A549 (cell line): ENCODE measurements around the gene QARS1. TPM values are rescaled to one million over a fixed set of nuclear protein-coding genes. Genes with fewer than 3 reads are reported as not detected.

Source experiments
- ATAC-seq, 2 experiments: fragments of 200-7000 bp in 1 of 2; fragments of >200 bp in 1 of 2; cut with Nextera tagmentation in 1 of 2; cut with Tn5 transposase in 1 of 2; 3 replicates each; pipeline versions ENCODE4 v1.8.0 to v1.9.1; 2018 to 2020; ENCODE audit warnings: mild to moderate bottlenecking in 1 of 2, moderate library complexity in 1 of 2
- CTCF ChIA-PET: fragments of 300-600 bp; sonication (Branson Sonifier 250); formaldehyde crosslinking; extraction: SDS; loops from one replicate; lab custom pipeline; 2021; ENCODE audit warnings: antibody characterized with exemption, inconsistent platforms; lab: Yijun Ruan, JAX
- POLR2A ChIA-PET: fragments of 350-600 bp; formaldehyde crosslinking; extraction: SDS; loops from one replicate; lab custom pipeline; 2021; ENCODE audit warnings: antibody characterized with exemption, inconsistent platforms; lab: Yijun Ruan, JAX
- DNase-seq, 2 experiments: peaks; one replicate each; pipeline versions ENCODE4 v3.0.0 to v3.0.0-alpha.2; 2011 to 2016; ENCODE audit warnings: low read depth in 1 of 2, low spot score in 1 of 2
- FAIRE-seq: peaks from 2 replicates; lab custom pipeline; 2011; peaks lifted over from hg19 to GRCh38; lab: Jason Lieb, UNC
- H3K27ac ChIP-seq, 2 experiments: fragments of >200 bp; sonication (Bioruptor Twin); formaldehyde crosslinking; 3 replicates each; pipeline ENCODE4 v1.5.1; 2016 to 2017
- H3K4me1 ChIP-seq: fragments of >200 bp; sonication (Bioruptor Twin); formaldehyde crosslinking; 3 replicates; pipeline ENCODE4 v1.6.1; 2016
- H3K4me2 ChIP-seq: fragments of >200 bp; sonication (Bioruptor Twin); formaldehyde crosslinking; 3 replicates; pipeline ENCODE4 v1.6.1; 2016
- H3K4me3 ChIP-seq: fragments of >200 bp; sonication (Bioruptor Twin); formaldehyde crosslinking; 3 replicates; pipeline ENCODE4 v1.5.1; 2016
- H3K9me3 ChIP-seq: fragments of >200 bp; sonication (Bioruptor Twin); formaldehyde crosslinking; 3 replicates; pipeline ENCODE4 v1.6.1; 2016
- CBX8 ChIP-seq: fragments of 200-600 bp; sonication (generic); IDR thresholded peaks from 2 replicates; pipeline ENCODE4 v1.6.1; 2016
- CHD4 ChIP-seq: fragments of 200-600 bp; sonication (generic); IDR thresholded peaks from 2 replicates; pipeline ENCODE4 v1.6.1; 2016; ENCODE audit warnings: antibody characterized with exemption, mild to moderate bottlenecking, borderline replicate concordance
- EHF ChIP-seq: fragments of 250-450 bp; sonication (Bioruptor Pico); IDR thresholded peaks from 2 replicates; pipeline ENCODE4 v1.5.0; 2020; ENCODE audit warnings: mild to moderate bottlenecking
- EHMT2 ChIP-seq: fragments of 200-600 bp; sonication (generic); IDR thresholded peaks from 2 replicates; pipeline ENCODE4 v1.6.1; 2016; ENCODE audit warnings: antibody characterized with exemption, low read depth, mild to moderate bottlenecking, moderate library complexity
- EP300 ChIP-seq, 2 experiments: fragments of >200 bp; sonication (Bioruptor Twin); formaldehyde crosslinking; IDR thresholded peaks; 2 replicates in 1 of 2; 3 replicates in 1 of 2; pipeline ENCODE4 v1.6.1; 2016 to 2017
- FOSB ChIP-seq: fragments of 250-450 bp; sonication (Bioruptor Pico); IDR thresholded peaks from 2 replicates; pipeline ENCODE4 v1.5.0; 2020; ENCODE audit warnings: mild to moderate bottlenecking, moderate library complexity
- FOXS1 ChIP-seq: fragments of 250-450 bp; sonication (Bioruptor Pico); IDR thresholded peaks from 2 replicates; pipeline ENCODE4 v1.5.0; 2020; ENCODE audit warnings: mild to moderate bottlenecking, moderate library complexity
- HOXB5 ChIP-seq: fragments of 250-450 bp; sonication (Bioruptor Pico); IDR thresholded peaks from 2 replicates; pipeline ENCODE4 v1.5.0; 2020; ENCODE audit warnings: mild to moderate bottlenecking, moderate library complexity
- JUNB ChIP-seq: fragments of >200 bp; sonication (Bioruptor Twin); formaldehyde crosslinking; IDR thresholded peaks from 2 replicates; pipeline ENCODE4 v1.6.1; 2016
- KDM1A ChIP-seq: fragments of 200-600 bp; sonication (generic); IDR thresholded peaks from 2 replicates; pipeline ENCODE4 v1.6.1; 2016; ENCODE audit warnings: low read depth, mild to moderate bottlenecking
- KDM5A ChIP-seq: fragments of 200-600 bp; sonication (generic); IDR thresholded peaks from 2 replicates; pipeline ENCODE4 v1.6.1; 2016; ENCODE audit warnings: antibody characterized with exemption, mild to moderate bottlenecking
- MAZ ChIP-seq: fragments of 150-350 bp; IDR thresholded peaks from 2 replicates; pipeline ENCODE4 v1.6.1; 2014; ENCODE audit warnings: antibody characterized with exemption, low read depth, low read length, borderline replicate concordance
- NFE2L2 ChIP-seq: fragments of 150-350 bp; conservative IDR thresholded peaks from 2 replicates; pipeline ENCODE4 v1.6.1; 2014; ENCODE audit warnings: low read length
- POLR2A ChIP-seq: IDR thresholded peaks from 2 replicates; pipeline ENCODE4 v1.6.1; 2012; ENCODE audit warnings: mild to moderate bottlenecking, low read length
- RARB ChIP-seq: fragments of 250-450 bp; sonication (Bioruptor Pico); IDR thresholded peaks from 2 replicates; pipeline ENCODE4 v1.8.0; 2021; ENCODE audit warnings: mild to moderate bottlenecking, moderate library complexity
- RCOR1 ChIP-seq: fragments of 150-350 bp; IDR thresholded peaks from 2 replicates; pipeline ENCODE4 v1.6.1; 2014; ENCODE audit warnings: antibody characterized with exemption, low read length, low read depth
- REST ChIP-seq: fragments of 200-600 bp; sonication (generic); IDR thresholded peaks from 2 replicates; pipeline ENCODE4 v1.6.1; 2016; ENCODE audit warnings: antibody characterized with exemption, mild to moderate bottlenecking, moderate library complexity
- SREBF2 ChIP-seq: fragments of 450-650 bp; IDR thresholded peaks from 2 replicates; pipeline ENCODE4 v1.6.1; 2014; ENCODE audit warnings: mild to moderate bottlenecking, moderate library complexity
- TP53 ChIP-seq: fragments of 250-450 bp; sonication (Bioruptor Pico); IDR thresholded peaks from 2 replicates; pipeline ENCODE4 v1.5.0; 2021; ENCODE audit warnings: mild to moderate bottlenecking, moderate library complexity
- USF2 ChIP-seq: fragments of 450-650 bp; IDR thresholded peaks from 2 replicates; pipeline ENCODE4 v1.6.1; 2014; ENCODE audit warnings: antibody characterized with exemption
- ZC3H11A ChIP-seq: fragments of 450-650 bp; IDR thresholded peaks from 2 replicates; pipeline ENCODE4 v1.6.1; 2014; ENCODE audit warnings: antibody characterized with exemption, mild to moderate bottlenecking
- ZFP36 ChIP-seq: fragments of 450-650 bp; IDR thresholded peaks from 2 replicates; pipeline ENCODE4 v1.6.1; 2014; ENCODE audit warnings: borderline replicate concordance; ENCODE audit not compliant: partially characterized antibody
- WGBS: methylation state at CpG from one replicate; pipeline ENCODE4 v1.1.6; 2017; ENCODE audit errors: missing lambda C conversion rate; 5-methylcytosine and 5-hydroxymethylcytosine counted together
- polyA plus RNA-seq, 4 experiments: library from polyadenylated mRNA; depleted of rRNA in 3 of 4; stranded (reverse); fragments of >200 nt; fragmentation: RNase III in 1 of 4; extraction: RNeasy Plus Mini Kit Qiagen cat#74134 plus additional on column Dnase treatment in 1 of 4; gene quantifications; 2 replicates in 3 of 4; 3 replicates in 1 of 4; pipeline ENCODE4 v1.2.3, GENCODE V29; 2011 to 2017
- TF ChIP-seq, protein P1 (sequence below): fragments of >200 bp; sonication (Bioruptor Twin); formaldehyde crosslinking; IDR thresholded peaks from 2 replicates; pipeline ENCODE4 v1.6.1; 2016
- TF ChIP-seq, protein P2 (sequence below): fragments of >200 bp; sonication (Bioruptor Twin); formaldehyde crosslinking; IDR thresholded peaks from 3 replicates; pipeline ENCODE4 v1.5.1; 2016

Gene QARS1
- polyA plus RNA-seq, 2 of the 4 experiments (the other 2 are of a cell fraction), result 118 to 164 TPM

DNA sequence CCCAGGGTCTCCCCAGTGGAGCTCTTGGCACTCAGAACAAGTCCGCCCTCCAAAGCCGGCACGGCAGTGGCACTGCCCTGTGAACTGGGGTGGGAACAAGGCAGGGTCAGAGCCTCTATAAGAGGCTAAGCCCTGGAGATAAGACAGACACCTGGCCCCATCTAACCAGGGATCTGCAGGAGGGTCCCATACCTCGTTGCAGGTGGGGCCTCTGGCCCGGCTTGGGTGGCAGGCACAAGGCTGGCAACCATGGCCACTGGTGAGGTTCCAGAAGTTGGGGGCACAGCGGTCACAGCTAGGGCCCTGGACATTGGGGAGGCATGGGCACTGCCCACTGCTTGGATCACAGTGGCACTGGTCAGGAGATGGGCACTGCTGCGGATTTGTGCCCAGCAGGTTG is 19.6 kb upstream of the QARS1 start:
- Histone ChIP-seq H3K9me3 (no peaks in the 10 kb centered on the region), H3K27ac (no peak overlapping the region), H3K4me3 (no peak overlapping the region), H3K4me2 (no peak overlapping the region), H3K4me1 (peaks cover 11% of the 10 kb centered on the region)
- POLR2A ChIA-PET, result interaction anchor here (0.6 kb wide), 1 partner anchor 25 kb away, joined by 4 read pairs; no protein-coding TSS in a partner anchor
- CTCF ChIA-PET, result no interaction called here
- FAIRE-seq, result no peak
- no peak for ATAC-seq
- 95% methylated on average over 4 of the region's 7 CpGs for WGBS
- TF ChIP-seq, protein P1, sequence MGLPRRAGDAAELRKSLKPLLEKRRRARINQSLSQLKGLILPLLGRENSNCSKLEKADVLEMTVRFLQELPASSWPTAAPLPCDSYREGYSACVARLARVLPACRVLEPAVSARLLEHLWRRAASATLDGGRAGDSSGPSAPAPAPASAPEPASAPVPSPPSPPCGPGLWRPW, result no peak
- TF ChIP-seq KDM1A (no peak), EHMT2 (no peak), MAZ (no peak)
- no peak for DNase-seq

DNA sequence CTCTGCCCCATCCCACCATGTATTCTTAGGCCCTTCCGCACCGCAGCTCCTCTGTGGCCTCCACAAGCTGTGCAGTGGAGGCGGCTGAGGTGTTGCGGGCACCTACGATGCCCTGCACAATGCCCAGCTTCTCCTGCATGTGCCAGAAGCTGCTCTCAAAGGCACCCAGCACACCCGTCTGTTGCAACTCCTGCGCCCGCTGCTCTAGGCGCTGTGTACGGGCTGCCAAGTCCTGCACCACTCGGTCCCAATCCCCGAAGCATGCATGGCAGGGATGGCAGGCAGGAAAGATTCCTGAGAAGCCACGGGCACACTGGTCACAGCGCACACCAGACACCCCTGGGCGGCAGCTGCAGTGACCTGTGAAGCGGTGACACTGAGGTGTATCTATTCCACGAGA is 19.1 kb upstream of the QARS1 start:
- WGBS, result 95% methylated on average over 17 of the region's 17 CpGs
- H3K27ac ChIP-seq, result no peak overlapping the region
- DNase-seq, result no peak
- H3K9me3 ChIP-seq, result no peaks in the 10 kb centered on the region
- H3K4me2 ChIP-seq, result no peak overlapping the region
- ChIA-PET CTCF (no interaction called here), POLR2A (no interaction called here)
- no peak overlapping the region for H3K4me3 ChIP-seq
- FAIRE-seq, result no peak
- TF ChIP-seq EHF (CRISPR knock-in tag) (no peak), ZC3H11A (no peak), CBX8 (no peak), JUNB (no peak)
- TF ChIP-seq, protein P2, sequence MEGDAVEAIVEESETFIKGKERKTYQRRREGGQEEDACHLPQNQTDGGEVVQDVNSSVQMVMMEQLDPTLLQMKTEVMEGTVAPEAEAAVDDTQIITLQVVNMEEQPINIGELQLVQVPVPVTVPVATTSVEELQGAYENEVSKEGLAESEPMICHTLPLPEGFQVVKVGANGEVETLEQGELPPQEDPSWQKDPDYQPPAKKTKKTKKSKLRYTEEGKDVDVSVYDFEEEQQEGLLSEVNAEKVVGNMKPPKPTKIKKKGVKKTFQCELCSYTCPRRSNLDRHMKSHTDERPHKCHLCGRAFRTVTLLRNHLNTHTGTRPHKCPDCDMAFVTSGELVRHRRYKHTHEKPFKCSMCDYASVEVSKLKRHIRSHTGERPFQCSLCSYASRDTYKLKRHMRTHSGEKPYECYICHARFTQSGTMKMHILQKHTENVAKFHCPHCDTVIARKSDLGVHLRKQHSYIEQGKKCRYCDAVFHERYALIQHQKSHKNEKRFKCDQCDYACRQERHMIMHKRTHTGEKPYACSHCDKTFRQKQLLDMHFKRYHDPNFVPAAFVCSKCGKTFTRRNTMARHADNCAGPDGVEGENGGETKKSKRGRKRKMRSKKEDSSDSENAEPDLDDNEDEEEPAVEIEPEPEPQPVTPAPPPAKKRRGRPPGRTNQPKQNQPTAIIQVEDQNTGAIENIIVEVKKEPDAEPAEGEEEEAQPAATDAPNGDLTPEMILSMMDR, result no peak
- TF ChIP-seq, protein P1, result no peak
- no peak for ATAC-seq
- H3K4me1 ChIP-seq, result peaks cover 14% of the 10 kb centered on the region

DNA sequence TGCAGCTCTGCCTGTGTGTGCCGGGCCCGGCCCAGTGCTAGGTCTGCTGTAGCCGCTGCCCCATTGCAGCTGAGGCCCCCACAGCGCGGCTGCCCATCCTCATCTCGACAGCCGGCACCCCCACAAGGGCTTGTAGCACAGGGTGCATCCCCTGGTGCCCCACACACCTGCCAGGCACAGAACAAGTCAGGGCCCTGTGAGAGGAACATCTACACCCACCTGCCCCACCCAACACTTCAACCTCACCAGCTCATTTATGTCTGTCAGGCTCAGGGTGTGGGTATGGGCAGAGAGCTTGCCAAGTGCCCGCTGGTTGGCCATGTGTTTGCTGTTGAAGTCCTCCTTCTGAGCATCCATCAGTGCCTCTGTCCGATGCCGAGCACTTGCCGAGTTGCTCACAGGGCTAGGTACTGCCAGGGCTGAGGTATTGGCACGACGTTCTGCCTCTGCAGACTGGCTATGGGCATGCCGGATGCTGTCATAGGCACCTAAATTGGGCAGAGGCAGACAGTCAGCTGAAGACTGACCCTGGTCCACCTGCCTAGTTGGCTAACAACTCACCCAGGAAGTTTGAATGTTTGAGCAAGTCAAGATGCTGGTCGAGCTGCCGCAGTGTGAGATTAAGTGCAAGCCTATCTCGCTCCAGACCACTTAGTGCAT is 18.5 kb upstream of the QARS1 start:
- ATAC-seq (no peak), DNase-seq (no peak), FAIRE-seq (no peak)
- ChIA-PET CTCF (interaction anchor here (1.4 kb wide), 1 partner anchor 109 kb away, joined by 3 read pairs; no protein-coding TSS in a partner anchor), POLR2A (no interaction called here)
- no peaks in the 10 kb centered on the region for H3K9me3 ChIP-seq
- 100% methylated on average over 9 of the region's 17 CpGs for whole genome bisulfite sequencing
- H3K27ac ChIP-seq, result no peak overlapping the region
- no peak overlapping the region for H3K4me2 ChIP-seq
- TF ChIP-seq EHF (CRISPR knock-in tag) (no peak), SREBF2 (no peak), ZFP36 (no peak), NFE2L2 (no peak)
- H3K4me3 ChIP-seq, result no peak overlapping the region
- H3K4me1 ChIP-seq, result peaks cover 14% of the 10 kb centered on the region

DNA sequence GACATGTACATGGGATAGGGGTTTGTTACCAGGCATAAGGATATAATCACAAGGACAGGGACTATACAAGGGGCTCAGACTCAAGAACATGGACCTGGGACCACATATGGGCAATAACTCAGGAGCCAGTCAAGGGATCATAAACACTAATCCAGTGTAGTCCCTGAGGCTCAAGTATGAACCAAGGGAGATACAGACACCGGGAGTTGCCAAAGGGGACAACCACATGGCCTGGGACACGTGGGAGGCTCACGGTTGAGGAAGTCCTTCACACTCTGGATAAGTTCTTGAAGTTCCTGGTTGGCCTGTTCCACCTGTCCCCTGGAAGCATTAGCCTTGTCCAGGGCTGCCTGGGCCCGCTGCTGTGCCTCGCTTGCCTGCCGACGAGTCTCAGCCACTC is 17.9 kb upstream of the QARS1 start:
- POLR2A ChIA-PET, result no interaction called here
- DNase-seq (no peak), FAIRE-seq (no peak), ATAC-seq (no peak)
- CTCF ChIA-PET, result interaction anchor here (1.4 kb wide), 1 partner anchor 108 kb away, joined by 3 read pairs; no protein-coding TSS in a partner anchor
- Histone ChIP-seq H3K4me3 (no peak overlapping the region), H3K9me3 (no peaks in the 10 kb centered on the region), H3K27ac (no peak overlapping the region), H3K4me1 (peaks cover 14% of the 10 kb centered on the region), H3K4me2 (no peak overlapping the region)
- WGBS, result 90% methylated on average over 3 of the region's 7 CpGs
- no peak for TF ChIP-seq MAZ
- TF ChIP-seq REST, result no peak
- no peak for TF ChIP-seq KDM5A
- TF ChIP-seq USF2, result no peak
- no peak for TF ChIP-seq CHD4
- TF ChIP-seq SREBF2, result no peak
- no peak for TF ChIP-seq POLR2A
- no peak for TF ChIP-seq TP53 (CRISPR knock-in tag)
- TF ChIP-seq HOXB5 (CRISPR knock-in tag), result no peak
- no peak for TF ChIP-seq EP300 (IDR thresholded peaks at IDR 0.05)
- TF ChIP-seq FOSB (CRISPR knock-in tag), result no peak
- no peak for TF ChIP-seq FOXS1 (CRISPR knock-in tag)
- TF ChIP-seq NFE2L2, result no peak
- TF ChIP-seq KDM1A, result no peak
- no peak for TF ChIP-seq RCOR1
- no peak for TF ChIP-seq RARB
- TF ChIP-seq EHMT2, result no peak
